Stimulated activated CD4-positive, alpha-beta T cell treated with anti-CD3 and anti-CD28 coated beads, Interleukin-15, amount 100 ng/mL, for 24 hours (primary cell): ENCODE results near the gene ALOX12B.
"Not testable (repeated sequence)": the region's sequence is repeated elsewhere in the genome, so short reads cannot be mapped to it uniquely, and the experiment has no call there.

Experiments used
- DNase-seq: peaks from one replicate; pipeline ENCODE4 v3.0.0-alpha.2; 2020

The ALOX12B gene

GRCh38 chr17:8118769-8119580 lies 31.5 kb upstream of the ALOX12B start:
- DNase-seq = peak; percentile 92

GRCh38 chr17:8117980-8118768 lies 30.7 kb upstream of the ALOX12B start, which contains the start of gene ALOXE3:
Gene ALOXE3, minus strand, starts transcription at chr17:8118514. Its CDS starts 524 bp downstream, at chr17:8117990.
- DNase-seq = peak; percentile 45

- no peak for DNase-seq
Measured at GRCh38 chr17:8117367-8117979, 30.0 kb upstream of the ALOX12B start.

- no peak for DNase-seq
Measured at GRCh38 chr17:8116776-8117175, 29.3 kb upstream of the ALOX12B start.

GRCh38 chr17:8110907-8111306 lies 23.4 kb upstream of the ALOX12B start:
- DNase-seq = no peak

- DNase-seq = no peak
Measured at GRCh38 chr17:8110456-8110804, 22.9 kb upstream of the ALOX12B start.

GRCh38 chr17:8109661-8110455 lies 22.3 kb upstream of the ALOX12B start:
- DNase-seq = peak; percentile 86

- DNase-seq = no peak
Measured at GRCh38 chr17:8108972-8109660, 21.6 kb upstream of the ALOX12B start.

GRCh38 chr17:8106980-8107379 lies 19.5 kb upstream of the ALOX12B start:
- DNase-seq = not testable (repeated sequence)

GRCh38 chr17:8105957-8106398 lies 18.5 kb upstream of the ALOX12B start:
- no peak for DNase-seq

GRCh38 chr17:8104911-8105310 lies 17.4 kb upstream of the ALOX12B start:
- no peak for DNase-seq

GRCh38 chr17:8103549-8103948 lies 16.0 kb upstream of the ALOX12B start:
- no peak for DNase-seq

- no peak for DNase-seq
Measured at GRCh38 chr17:8101721-8102120, 14.2 kb upstream of the ALOX12B start.

GRCh38 chr17:8100763-8101162 lies 13.2 kb upstream of the ALOX12B start:
- DNase-seq = no peak

- no peak for DNase-seq
Measured at GRCh38 chr17:8100111-8100510, 12.6 kb upstream of the ALOX12B start.

- no peak for DNase-seq
Measured at GRCh38 chr17:8096541-8096940, 9.0 kb upstream of the ALOX12B start.

GRCh38 chr17:8095361-8095760 lies 7.8 kb upstream of the ALOX12B start:
- DNase-seq = no peak

- no peak for DNase-seq
Measured at GRCh38 chr17:8091033-8091687, 3.6 kb upstream of the ALOX12B start.

- no peak for DNase-seq
Measured at GRCh38 chr17:8089728-8090127, 2.2 kb upstream of the ALOX12B start.

- no peak for DNase-seq
Measured at GRCh38 chr17:8087952-8088230, 375 bp upstream of the ALOX12B start.

GRCh38 chr17:8084250-8084649 lies 3.3 kb downstream of the ALOX12B start:
- no peak for DNase-seq

- no peak for DNase-seq
Measured at GRCh38 chr17:8082292-8082691, 5.2 kb downstream of the ALOX12B start.
